ENCODE results near the gene SCT.

DNA sequence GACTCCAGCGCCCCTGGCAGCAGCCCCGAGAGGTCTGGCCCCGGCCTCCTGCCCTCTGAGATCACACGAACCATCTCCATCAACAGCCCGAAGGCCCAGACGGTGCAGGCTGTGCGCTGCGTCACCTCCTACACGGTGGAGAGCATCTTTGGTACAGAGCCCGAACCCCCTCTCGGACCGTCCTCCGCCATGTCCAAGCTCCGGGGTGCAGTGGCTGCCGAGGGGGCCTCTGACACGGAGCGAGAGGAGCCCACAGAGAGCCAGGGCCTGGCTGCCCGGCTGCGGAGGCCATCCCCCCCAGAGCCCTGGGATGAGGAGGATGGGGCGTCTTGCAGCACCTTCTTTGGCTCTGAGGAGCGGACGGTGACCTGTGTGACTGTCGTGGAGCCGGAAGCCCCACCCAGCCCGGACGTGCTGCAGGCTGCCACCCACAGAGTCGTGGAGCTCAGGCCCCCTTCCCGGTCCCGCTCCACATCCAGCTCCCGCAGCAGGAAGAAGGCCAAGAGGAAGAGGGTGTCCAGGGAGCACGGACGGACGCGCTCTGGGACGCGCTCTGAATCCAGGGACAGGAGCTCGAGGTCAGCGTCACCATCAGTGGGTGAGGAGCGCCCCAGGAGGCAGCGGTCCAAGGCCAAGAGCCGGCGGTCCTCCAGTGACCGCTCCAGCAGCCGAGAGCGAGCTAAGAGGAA is 18.9 kb downstream of the SCT start:
- TF ChIP-seq POLR2A (IDR thresholded peaks at IDR 0.05; ENCODE audit: low read depth, low read length) (no peak), SMC3 (IDR thresholded peaks at IDR 0.05; ENCODE audit: low read depth, low read length) (no peak), RCOR1 (IDR thresholded peaks at IDR 0.05; ENCODE audit: insufficient replicate concordance, low read length) (no peak), MAZ (IDR thresholded peaks at IDR 0.05; ENCODE audit: borderline replicate concordance, low read depth, low read length) (no peak), BHLHE40 (IDR thresholded peaks at IDR 0.05; ENCODE audit: low read depth, low read length) (no peak), RAD21 (IDR thresholded peaks at IDR 0.05; ENCODE audit: low read length) (no peak), RFX5 (IDR thresholded peaks at IDR 0.05; ENCODE audit: low read depth, low read length) (no peak)
- TF ChIP-seq, protein P1, sequence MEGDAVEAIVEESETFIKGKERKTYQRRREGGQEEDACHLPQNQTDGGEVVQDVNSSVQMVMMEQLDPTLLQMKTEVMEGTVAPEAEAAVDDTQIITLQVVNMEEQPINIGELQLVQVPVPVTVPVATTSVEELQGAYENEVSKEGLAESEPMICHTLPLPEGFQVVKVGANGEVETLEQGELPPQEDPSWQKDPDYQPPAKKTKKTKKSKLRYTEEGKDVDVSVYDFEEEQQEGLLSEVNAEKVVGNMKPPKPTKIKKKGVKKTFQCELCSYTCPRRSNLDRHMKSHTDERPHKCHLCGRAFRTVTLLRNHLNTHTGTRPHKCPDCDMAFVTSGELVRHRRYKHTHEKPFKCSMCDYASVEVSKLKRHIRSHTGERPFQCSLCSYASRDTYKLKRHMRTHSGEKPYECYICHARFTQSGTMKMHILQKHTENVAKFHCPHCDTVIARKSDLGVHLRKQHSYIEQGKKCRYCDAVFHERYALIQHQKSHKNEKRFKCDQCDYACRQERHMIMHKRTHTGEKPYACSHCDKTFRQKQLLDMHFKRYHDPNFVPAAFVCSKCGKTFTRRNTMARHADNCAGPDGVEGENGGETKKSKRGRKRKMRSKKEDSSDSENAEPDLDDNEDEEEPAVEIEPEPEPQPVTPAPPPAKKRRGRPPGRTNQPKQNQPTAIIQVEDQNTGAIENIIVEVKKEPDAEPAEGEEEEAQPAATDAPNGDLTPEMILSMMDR (conservative IDR thresholded peaks at IDR 0.05; ENCODE audit: low read depth, low read length): no peak
- TF ChIP-seq, protein P2, sequence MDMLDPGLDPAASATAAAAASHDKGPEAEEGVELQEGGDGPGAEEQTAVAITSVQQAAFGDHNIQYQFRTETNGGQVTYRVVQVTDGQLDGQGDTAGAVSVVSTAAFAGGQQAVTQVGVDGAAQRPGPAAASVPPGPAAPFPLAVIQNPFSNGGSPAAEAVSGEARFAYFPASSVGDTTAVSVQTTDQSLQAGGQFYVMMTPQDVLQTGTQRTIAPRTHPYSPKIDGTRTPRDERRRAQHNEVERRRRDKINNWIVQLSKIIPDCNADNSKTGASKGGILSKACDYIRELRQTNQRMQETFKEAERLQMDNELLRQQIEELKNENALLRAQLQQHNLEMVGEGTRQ (IDR thresholded peaks at IDR 0.05; ENCODE audit: low read depth, low read length): no peak

All from IMR-90 (cell line).